A549 treated with AZD2906 at 1 μM for 4 hours (cell line): Measurements from ENCODE around the gene OR4N2. TPM values are rescaled to one million over a fixed set of nuclear protein-coding genes. Genes with fewer than 3 reads are reported as not detected.

Experiments
- total RNA-seq: library from RNA; stranded (reverse); fragments of 200-300 nt; extraction: Qiagen RNA extraction; gene quantifications from 5 replicates; pipeline ENCODE4 v1.2.3, GENCODE V29; 2022

Gene OR4N2
- not detected in 5 replicates for total RNA-seq

GRCh38 chr14:19803470-19803869 lies at the start of gene OR4N2:
OR4N2 (plus strand) TSS chr14:19803770; CDS start chr14:19827449, 23,679 bp downstream.

GRCh38 chr14:19773204-19773603 lies 30.4 kb upstream of the OR4N2 start, which contains the start of gene OR4M1:
OR4M1 (plus strand) TSS chr14:19773504; CDS start chr14:19780323, 6,819 bp downstream.

GRCh38 chr14:19874842-19875241 lies 71.3 kb downstream of the OR4N2 start, which contains the start of gene OR4K2:
OR4K2 (plus strand) TSS chr14:19875142; CDS start chr14:19876268, 1,126 bp downstream.

Other genes starting within 250 kb of the OR4N2 start
- gene OR11H2, start 89.9 kb upstream of the OR4N2 start, total RNA-seq = not detected in 5 replicates
- not detected in 5 replicates for gene OR4Q3, start 60.2 kb upstream of the OR4N2 start, total RNA-seq
- gene OR4M1, start 30.3 kb upstream of the OR4N2 start, total RNA-seq = not detected in 5 replicates
- not detected in 5 replicates for gene OR4K2, start 71.4 kb downstream of the OR4N2 start, total RNA-seq
- not detected in 5 replicates for gene OR4K5, start 116.8 kb downstream of the OR4N2 start, total RNA-seq
- not detected in 5 replicates for gene OR4K1, start 127.1 kb downstream of the OR4N2 start, total RNA-seq
- gene OR4K15, start 171.8 kb downstream of the OR4N2 start, total RNA-seq = not detected in 5 replicates
- gene OR4Q2, start 198.4 kb downstream of the OR4N2 start, total RNA-seq = not detected in 5 replicates
- gene OR4K14, start 215.5 kb downstream of the OR4N2 start, total RNA-seq = not detected in 5 replicates
- not detected in 5 replicates for gene OR4K13, start 232.3 kb downstream of the OR4N2 start, total RNA-seq